Kidney glomerular epithelial cell (primary cell): ENCODE data around the gene DCUN1D2.
A peak's percentile ranks its signal among the peaks of the same experiment; 100 is the strongest.
"Not testable (repeated sequence)": the region's sequence is repeated elsewhere in the genome, so short reads cannot be mapped to it uniquely, and the experiment has no call there.

Experiments used
- DNase-seq: peaks from one replicate; lab custom pipeline; 2025; lab: John Stamatoyannopoulos, UW

The DCUN1D2 gene

DNA sequence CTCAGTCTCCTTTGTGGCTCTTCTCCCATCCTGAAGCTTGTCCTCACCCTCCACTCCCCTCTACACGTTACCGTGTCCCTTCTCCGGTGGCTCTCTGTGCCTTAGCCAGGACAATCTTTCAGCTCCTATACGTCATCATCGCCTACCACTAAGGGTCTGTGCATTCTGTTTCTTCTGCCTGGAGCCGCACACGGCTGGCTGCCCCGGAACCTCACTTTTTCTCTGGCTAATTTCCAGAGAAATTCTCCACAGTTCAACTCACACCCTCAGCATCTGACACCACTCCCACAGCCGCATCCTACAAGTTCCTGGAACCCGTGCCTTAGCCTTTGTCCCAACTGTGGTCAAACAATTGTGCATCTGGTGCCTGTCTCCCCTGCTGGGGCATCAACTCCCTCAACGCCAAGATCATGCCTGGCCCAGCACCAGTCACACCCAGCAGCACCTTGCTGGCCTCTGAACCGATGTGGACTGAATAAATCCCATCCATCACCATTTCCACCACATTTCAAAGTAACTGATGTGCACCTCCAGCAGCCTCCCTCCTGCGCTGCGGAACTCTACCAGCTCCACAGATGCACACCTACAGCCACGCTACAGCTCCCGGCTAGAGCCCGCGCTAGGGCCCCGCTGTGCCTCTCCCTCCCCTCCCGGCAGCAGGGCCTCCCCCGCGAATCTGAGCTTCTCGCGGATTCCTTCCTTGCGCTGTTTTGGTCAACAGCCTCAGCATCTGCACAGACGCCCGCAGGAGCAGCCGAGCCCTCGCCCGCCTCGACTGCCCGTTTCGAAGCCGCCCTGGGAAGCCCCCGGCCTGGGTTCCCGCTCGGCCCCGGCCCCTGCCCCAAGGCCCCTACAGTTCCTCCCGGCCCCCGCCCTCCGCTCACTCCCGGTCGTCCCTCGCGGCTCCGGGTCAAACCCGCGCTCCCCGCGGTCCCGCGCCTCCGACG, 689 bp downstream of the DCUN1D2 start:
- DNase-seq, result peak; percentile 86

DNA sequence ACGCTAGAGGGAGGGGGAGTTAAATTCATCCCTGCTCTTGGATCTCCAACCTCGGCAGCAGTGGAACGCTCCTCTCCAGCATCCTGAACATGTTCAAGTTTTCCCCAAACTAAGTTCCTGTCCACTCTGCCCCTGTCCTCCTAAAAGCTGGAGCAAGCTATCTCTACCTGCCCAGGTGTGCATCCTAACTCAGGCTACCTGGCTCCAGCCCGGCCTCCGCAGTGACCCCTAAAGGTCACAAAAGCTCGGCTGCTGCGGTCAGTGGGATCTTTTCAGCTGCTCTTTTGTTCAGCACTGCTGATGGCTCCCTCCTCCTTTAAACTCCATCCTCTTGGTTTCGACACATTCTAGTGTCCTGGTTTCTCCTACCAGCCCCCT, 1.4 kb downstream of the DCUN1D2 start:
- DNase-seq, result no peak

DNA sequence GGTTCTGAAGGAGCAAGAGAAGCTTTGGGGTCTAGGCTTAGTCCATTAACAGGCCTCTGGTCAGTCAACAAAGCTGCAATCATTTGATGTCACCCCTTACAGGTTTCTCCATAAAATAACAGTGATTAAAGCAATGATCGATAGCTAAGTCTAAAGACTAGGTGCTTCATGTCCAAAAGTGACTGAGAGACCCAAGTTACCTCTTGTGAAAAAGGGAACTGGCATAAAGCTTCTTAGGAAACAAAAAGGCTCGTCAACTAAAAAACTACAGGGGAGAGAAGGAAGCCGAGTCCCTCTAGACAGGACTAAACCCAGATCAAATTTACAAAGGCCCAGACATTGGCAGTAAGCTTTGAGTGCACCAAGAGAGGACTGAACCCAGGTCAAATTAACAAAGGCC, 2.2 kb downstream of the DCUN1D2 start:
- DNase-seq, result no peak

DNA sequence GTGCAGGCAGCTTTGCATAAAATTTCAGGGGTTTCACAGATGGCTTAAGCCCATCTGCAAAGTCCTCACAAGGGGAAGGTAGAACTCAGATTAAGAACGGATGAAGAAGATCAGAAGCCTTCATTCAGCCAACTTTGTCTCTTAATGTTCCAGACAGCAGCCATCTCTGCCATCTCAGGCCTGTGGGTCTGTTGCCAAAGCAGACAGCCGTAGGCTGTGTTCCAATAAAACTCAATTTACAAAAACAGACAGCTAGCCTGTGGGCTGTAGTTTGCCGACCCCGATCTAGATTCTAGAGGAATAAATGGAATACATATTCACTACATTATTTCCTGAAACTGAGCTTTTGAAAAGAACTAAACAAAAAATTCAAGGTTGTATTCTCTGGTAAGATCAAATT, 3.8 kb downstream of the DCUN1D2 start:
- DNase-seq, result no peak

DNA sequence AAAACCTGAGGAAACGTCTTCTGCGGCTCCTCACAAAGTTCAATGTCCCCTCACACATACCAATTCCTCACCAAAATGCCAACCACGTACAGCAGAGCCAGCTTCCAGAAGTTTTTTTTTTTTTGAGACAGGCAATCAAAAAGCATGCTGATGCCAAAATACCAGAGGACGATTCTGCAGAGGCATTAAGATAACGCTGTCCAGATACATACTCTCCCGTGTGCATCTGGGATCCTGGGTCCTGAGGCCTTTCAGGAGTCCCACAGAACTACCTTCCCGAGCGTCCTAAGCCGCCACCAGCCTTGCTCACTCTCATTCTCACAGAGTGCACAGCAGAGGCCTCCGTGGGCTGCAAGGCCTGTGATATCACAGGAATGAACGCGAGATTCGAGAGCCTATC, 5.0 kb downstream of the DCUN1D2 start:
- DNase-seq, result no peak

DNA sequence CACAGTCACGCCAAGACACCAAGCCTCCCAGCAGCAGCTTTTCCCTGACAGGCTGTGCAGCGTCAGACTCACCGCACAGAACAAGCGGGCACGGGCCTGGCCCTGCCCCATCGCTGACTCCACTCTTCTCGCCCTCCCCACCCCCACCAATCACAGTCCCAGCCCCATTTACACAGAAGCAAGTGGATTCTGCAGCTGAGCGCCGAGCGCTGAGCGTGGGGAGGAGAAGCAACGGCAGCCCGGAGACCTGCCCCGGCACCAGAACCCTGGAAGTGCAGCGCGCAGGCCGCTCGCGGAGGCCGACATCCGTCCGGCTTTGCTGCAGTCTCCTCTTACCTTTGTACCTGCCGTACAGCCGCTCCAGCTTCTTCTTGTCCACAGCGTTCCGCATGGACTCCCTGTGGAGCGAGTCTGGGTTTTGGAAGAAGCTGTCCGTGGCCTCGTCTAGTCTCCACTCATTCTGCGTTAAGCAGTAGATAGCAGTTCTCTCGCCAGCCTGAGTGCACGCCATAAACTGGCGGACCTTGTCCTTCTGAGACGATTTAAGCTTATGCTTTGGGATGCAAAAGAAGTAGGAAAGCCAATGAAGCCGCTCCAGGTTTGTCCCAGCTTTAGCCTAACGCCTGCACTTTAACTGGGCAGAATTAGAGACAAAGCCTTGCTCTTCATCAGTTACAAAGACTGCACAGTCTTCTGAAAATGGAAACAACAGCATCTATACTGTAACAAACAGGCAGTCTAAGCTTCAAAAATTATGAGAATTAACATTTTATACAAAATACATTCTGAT, 6.8 kb downstream of the DCUN1D2 start:
- DNase-seq, result no peak

DNA sequence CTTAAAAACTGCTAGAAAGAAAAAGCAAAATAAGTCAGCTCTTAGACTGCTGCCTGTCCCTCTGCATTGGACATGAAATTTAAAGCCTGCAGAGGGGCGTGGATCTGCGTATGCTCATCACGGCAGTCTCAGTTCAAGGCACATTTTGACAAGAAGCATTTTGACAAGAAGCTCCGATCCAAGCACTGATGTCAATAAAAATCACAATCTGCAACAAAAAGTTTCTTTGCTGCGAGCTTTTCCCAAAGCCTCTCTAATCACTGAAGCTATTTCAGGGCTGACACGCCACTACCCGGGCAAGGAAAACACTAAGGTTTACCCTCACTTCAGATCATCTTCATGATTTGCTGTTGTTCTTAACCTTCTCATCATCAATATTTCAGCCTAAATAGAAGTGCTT, 7.4 kb downstream of the DCUN1D2 start:
- no peak for DNase-seq

DNA sequence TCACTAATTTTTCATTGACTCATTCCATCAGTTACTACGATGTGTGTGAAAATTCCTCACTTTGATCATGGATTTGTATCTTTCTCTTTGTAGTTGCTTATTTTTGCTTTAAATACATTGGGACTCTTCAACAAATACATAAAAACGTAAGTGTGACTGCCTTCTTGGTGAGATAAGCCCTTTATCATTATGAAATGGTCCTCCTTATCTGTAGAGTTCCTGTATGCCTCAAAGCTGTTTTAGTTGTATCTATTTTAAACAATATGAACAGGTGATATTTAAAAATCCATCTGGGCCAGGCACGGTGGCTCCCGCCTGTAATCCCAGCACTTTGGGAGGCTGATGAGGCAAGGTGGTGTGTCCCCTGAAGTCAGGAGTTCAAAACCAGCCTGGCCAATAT, 11.3 kb downstream of the DCUN1D2 start:
- DNase-seq, result no peak

DNA sequence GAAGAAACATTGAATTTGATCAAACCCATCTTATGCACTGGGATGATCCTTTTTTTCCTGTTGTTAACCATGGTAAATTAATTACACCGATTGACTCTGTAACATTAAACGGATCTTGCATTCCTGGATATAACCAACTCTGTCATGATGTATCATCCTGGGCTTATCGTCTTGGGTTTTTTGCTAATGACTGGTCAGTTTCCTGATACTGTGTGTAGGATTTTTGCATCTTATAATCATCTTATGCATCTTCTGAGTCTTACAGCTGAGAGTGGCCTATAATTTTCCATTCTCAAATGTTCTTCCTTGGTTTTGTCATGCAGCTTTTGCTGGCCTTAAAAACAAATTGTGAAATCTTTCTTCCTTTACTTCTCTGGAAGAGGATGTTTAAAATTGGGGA, 12.8 kb downstream of the DCUN1D2 start:
- no peak for DNase-seq

DNA sequence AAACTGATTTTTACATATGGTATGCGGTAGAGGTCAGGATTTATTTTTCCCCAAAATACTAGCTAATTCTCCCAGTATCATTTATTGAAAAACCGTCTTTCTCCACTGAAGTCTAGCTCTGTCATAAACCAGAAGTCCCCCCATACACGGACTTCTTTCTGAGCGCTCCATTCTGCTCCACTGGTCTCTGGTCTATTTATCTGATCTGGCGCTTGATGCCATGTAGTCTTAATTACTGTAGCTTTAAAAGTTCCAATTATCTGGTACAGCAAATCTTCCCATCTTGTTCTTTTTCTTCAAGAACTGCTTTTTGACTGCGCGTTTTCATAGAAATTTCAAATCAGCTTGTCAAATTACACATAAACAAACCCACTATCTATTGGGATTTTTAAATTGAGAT, 13.7 kb downstream of the DCUN1D2 start:
- no peak for DNase-seq

DNA sequence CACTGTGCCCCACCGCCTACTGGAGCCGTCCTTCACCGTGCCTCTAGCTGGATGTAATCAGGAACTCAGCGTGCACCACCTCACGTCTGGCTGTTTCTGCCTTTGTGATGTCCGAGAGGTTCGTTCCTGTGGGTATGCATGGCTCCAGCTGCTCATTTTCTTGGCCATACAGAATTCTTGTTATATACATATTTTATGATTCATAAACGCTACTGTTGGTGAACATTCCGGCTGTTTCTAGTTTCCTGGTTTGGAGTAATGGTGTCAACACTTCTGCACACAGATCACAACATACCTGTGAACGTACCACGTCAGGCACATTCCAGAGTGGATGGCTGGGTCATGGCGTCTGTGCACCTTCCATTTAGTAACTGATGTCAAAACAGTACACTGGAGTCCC, 14.6 kb downstream of the DCUN1D2 start:
- no peak for DNase-seq

DNA sequence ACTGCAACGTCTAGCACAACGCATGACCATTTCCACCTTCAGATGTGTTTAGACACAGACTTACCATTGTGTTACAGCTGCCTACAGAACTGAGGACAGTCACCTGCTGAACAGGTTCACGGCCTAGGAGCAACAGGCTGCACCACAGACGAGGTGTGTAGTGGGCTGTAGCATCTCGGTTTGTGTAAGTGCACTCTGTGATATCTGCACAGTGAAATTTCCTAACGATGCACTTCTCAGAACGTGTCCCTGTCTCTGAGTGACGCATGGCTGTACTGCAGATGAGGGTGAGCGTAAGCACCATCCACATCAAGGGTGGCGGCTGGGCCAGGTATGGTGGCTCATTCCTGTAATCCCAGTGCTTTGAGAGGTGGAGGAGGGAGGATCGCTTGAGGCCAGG, 15.2 kb downstream of the DCUN1D2 start:
- no peak for DNase-seq

DNA sequence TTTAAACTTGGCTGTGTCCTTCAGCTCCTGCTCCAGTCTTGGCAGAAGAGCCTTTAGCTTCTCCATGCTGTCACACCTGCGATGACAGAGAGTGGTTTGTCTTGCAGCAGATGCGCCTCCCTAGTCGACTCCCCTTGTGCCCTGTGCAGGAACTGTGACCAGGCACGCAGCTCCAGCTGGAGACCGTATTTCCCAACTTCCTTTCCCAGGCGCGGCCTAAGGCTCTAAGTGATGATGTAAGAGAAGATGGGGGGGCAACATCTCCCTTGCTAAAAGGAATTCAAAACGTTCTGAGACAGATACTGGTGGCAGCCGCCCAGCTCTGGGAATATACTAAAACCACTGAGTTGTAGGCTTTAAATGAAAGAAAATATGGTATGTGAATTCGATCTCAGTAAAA, 16.3 kb downstream of the DCUN1D2 start:
- DNase-seq, result peak; percentile 43

DNA sequence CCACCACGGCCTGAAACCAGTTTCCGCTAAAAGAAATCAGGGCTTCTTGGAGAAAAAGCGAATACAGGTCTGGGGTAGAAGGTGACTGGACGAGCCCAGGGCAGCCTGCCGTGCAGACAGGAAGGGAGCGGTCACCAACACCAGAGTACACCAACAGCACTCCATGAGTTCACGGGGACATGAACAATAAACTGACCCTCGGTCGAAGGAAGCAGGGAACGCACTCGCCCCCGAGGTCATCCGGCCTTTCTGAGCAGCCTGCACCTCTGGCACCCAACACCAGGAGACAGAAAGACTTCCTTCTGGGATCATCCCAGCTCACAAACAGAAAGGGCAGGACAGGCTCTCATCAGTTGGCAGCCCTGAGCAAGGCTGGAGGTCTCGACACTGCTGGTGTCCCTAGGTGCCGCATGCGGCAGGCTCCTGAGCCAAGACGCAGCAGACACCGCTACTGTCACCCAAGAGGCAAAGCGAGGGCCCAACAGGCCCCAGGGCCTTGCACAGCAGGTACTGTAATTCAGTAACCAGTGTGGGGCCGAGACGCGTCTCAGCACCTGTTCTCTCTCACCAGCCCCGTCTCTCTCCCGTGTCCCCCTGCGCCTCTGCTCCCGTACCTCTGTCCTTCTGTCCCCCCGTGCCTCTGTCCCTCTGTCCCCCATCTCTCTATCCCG, 18.0 kb downstream of the DCUN1D2 start:
- DNase-seq, result no peak

DNA sequence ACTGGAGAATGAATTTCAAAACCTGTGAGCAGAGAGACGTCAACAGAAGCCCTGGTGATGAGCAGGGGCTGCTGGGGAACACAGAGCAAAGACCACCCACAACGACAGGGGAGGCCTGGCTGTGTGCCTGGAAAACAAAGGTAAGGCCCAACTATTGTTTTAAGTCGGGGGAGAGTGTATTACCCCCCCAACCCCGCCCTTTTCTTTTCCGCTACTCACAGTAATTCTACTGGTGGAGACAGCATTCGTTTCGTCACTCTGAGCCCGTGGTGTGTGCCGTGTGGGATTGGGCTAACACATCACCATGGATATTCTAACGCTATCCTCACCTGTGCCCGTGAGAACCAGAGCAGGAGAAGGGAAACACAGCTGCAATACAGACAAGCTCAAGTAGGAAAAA, 18.7 kb downstream of the DCUN1D2 start:
- DNase-seq, result no peak

DNA sequence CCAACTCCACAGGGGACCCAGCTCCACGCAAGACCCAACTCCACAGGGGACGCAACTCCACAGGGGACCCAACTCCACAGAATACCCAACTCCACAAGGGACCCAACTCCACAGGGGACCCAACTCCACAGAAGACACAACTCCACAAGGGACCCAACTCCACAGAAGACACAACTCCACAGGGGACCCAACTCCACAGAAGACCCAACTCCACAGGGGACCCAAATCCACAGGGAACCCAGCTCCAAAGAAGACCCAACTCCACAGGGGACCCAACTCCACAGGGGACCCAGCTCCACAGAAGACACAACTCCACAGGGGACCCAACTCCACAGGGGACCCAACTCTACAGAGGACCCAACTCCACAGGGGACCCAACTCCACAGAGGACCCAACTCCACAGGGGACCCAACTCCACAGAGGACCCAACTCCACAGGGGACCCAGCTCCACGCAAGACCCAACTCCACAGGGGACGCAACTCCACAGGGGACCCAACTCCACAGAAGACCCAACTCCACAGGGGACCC, 19.8 kb downstream of the DCUN1D2 start:
- not testable (repeated sequence) for DNase-seq

DNA sequence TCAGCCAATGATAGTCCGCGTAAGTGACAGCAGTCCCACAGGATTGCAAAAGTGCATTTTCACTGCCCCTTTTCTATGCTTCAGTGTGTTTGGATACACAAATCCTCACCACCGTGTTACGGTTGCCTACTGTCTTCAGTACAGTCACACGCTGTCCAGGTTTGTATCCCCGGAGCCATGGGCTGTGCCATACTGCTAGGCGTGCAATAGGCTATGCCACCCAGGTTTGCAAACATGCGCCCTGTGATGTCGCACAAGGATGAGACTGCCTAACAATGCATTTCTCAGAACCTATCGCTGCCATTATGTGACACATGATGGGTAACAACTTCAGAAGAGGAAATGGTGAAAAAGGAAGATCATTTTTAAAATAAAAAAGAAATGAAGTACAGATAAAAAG, 20.4 kb downstream of the DCUN1D2 start:
- no peak for DNase-seq

DNA sequence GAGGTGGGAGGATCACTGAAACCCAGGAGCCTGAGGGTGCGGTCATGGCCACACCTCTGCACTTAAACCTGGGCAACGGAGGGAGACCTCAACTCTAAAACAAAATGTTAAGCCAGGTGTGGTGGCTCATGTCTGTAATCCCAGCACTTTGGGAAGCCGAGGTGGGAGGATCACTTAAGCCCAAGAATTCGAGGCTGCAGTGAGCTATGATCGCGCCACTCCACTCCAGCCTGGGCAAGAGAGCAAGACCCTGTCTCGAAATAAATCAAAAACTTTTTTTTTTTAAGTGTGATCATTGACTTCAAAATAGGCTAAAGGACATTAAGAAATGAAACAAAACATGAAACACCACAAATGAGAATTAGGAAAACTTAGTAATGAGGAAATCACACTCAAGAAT, 20.9 kb downstream of the DCUN1D2 start:
- no peak for DNase-seq

DNA sequence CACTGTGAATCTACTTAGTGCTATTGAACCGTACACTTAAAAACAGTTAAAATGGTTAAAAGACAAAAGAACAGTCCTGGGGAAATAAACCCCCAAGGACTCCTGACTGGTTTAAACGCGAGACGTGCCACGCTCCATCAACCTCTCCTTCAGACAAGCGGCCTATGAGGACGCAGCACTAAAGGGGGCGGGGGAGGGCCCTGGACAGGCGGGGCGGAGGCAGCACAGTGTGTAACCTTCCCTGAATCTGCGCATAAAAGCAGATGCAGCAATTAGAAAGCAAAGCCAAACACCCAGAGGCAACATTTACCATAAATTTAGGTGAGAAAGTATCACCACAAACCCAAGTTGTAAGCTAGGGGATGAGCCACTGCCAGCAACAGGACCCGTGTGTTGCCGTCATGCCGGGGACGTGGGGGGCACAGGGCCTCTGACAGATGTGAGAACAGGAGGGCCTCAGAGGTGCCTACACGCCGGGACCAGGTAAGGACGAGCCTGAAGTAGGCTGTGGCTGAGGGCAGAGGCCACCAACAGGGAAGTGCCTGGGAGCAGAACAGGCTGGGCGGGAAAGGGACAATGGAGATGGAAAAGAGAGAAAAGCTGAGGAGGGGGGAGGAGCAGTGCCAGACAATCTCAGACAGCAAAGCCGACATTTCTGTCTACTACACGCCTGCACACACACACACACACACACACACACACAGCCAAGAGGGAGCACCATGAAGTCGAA, 21.9 kb downstream of the DCUN1D2 start:
- no peak for DNase-seq

DNA sequence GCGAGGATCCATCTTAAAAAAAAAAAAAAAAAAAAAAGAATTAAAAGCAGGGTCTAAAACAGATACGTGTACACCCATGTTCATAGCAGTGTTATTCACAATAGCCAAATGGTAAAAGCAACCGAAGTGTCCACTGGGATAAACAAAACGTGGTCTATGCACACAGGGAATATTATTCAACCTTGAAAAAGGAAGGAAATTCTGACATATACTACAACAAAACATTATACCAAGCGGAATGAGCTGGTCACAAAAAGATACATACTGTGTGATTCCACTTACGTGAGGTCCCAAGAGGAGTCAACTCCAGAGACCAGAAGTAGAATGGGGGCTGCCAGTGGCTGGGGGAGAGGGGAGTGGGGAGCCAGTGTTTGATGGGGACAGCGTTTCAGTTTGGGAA, 22.5 kb downstream of the DCUN1D2 start:
- DNase-seq, result no peak

DNA sequence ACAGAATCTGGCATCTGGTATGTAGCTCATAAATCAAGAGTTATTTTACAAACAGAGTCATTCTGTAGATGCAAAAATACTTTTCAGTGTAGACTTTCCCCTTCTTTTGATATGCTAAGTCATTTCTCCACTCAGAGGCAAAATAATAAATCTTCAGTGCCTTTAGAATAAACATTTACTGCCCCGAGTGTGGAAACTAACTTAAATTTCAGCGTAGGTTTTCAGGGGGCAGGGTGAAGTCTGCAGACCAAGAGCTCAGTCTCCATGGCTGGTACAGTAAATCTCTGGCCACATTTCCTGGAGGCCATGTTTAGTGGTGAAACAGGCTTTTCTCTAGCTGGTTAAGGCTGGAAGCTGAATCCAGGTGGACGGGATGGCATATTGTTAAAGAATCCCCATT, 24.1 kb downstream of the DCUN1D2 start:
- DNase-seq, result no peak

DNA sequence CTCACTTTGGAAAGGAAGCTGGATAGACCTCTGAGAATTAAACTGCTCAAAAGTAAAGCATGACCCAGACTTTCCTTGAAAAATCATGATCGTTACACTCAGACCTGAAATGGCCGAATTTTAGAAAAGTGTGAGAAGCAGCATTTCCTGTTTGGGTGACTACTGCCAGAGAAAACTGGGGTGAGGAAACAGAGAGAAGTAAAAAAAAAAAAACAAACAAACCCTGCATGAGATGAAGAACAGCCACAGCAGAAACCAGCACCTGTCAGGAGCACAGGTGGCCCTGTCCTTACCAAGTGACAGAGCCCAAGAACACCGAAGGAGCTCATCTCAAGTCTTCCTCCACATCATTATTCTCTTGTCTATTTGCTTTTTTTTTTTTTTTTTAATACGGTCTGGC, 25.2 kb downstream of the DCUN1D2 start:
- no peak for DNase-seq
